Astrocyte (in vitro differentiated cells and primary cell): Measurements from ENCODE around the gene ACOT11. TPM values are rescaled to one million over a fixed set of nuclear protein-coding genes. Genes with fewer than 3 reads are reported as not detected.

Experiments
- DNase-seq: peaks from one replicate; pipeline ENCODE4 v3.0.0-alpha.2; 2010; ENCODE audit warnings: low read depth
- FAIRE-seq: peaks from 2 replicates; lab custom pipeline; 2011; peaks lifted over from hg19 to GRCh38; lab: Jason Lieb, UNC
- H2AFZ ChIP-seq: 2 replicates; pipeline ENCODE4 v1.6.0; 2012; ENCODE audit warnings: low read depth, low read length, inconsistent platforms
- H3K27ac ChIP-seq: 2 replicates; pipeline ENCODE4 v1.5.1; 2011; ENCODE audit warnings: low read depth, low read length, inconsistent platforms
- H3K27me3 ChIP-seq: 2 replicates; pipeline ENCODE4 v1.6.0; 2011; ENCODE audit warnings: low read length, inconsistent platforms; ENCODE audit not compliant: insufficient read depth
- H3K36me3 ChIP-seq: 2 replicates; pipeline ENCODE4 v1.5.1; 2011; ENCODE audit warnings: low read length, inconsistent platforms; ENCODE audit not compliant: insufficient read depth
- H3K4me1 ChIP-seq: 2 replicates; pipeline ENCODE4 v1.5.1; 2011; ENCODE audit warnings: low read length, inconsistent platforms; ENCODE audit not compliant: insufficient read depth
- H3K4me2 ChIP-seq: 2 replicates; pipeline ENCODE4 v1.6.0; 2012; ENCODE audit warnings: low read length, inconsistent platforms
- H3K4me3 ChIP-seq: 2 replicates; pipeline ENCODE4 v1.5.1; 2011; ENCODE audit warnings: low read depth, mild to moderate bottlenecking, low read length, inconsistent platforms; ENCODE audit not compliant: insufficient read depth
- H3K79me2 ChIP-seq: 2 replicates; pipeline ENCODE4 v1.6.0; 2012; ENCODE audit warnings: mild to moderate bottlenecking, low read length, inconsistent platforms; ENCODE audit not compliant: insufficient read depth
- H3K9ac ChIP-seq: 2 replicates; pipeline ENCODE4 v1.6.0; 2012; ENCODE audit warnings: mild to moderate bottlenecking, low read length, inconsistent platforms
- H3K9me3 ChIP-seq: 2 replicates; pipeline ENCODE4 v1.5.1; 2012; ENCODE audit warnings: low read depth, mild to moderate bottlenecking, low read length, inconsistent platforms; ENCODE audit not compliant: insufficient read depth
- H4K20me1 ChIP-seq: 2 replicates; pipeline ENCODE4 v1.6.0; 2012; ENCODE audit warnings: low read length, inconsistent platforms; ENCODE audit not compliant: insufficient read depth
- H3K27ac Mint-ChIP-seq: one replicate; pipeline ENCODE4 v1.8.0; 2021; ENCODE audit warnings: mild to moderate bottlenecking, mixed read lengths; ENCODE audit not compliant: unreplicated experiment
- H3K27me3 Mint-ChIP-seq: one replicate; pipeline ENCODE4 v1.8.0; 2021; ENCODE audit warnings: low read depth, mixed read lengths; ENCODE audit not compliant: unreplicated experiment
- H3K36me3 Mint-ChIP-seq: one replicate; pipeline ENCODE4 v1.8.0; 2021; ENCODE audit warnings: low read depth, mixed read lengths; ENCODE audit not compliant: unreplicated experiment
- H3K4me1 Mint-ChIP-seq: one replicate; pipeline ENCODE4 v1.8.0; 2021; ENCODE audit warnings: low read depth, mixed read lengths; ENCODE audit not compliant: unreplicated experiment
- H3K4me3 Mint-ChIP-seq: one replicate; pipeline ENCODE4 v1.8.0; 2021; ENCODE audit warnings: mild to moderate bottlenecking, moderate library complexity, mixed read lengths; ENCODE audit not compliant: unreplicated experiment
- H3K9me3 Mint-ChIP-seq: one replicate; pipeline ENCODE4 v1.8.0; 2021; ENCODE audit warnings: mild to moderate bottlenecking, mixed read lengths; ENCODE audit not compliant: unreplicated experiment
- EZH2 ChIP-seq: IDR thresholded peaks from 2 replicates; pipeline ENCODE4 v1.6.1; 2012; ENCODE audit warnings: mild to moderate bottlenecking, low read length, inconsistent platforms; ENCODE audit not compliant: insufficient read depth
- total RNA-seq: library from RNA; stranded (reverse); gene quantifications from 2 replicates; pipeline ENCODE4 v1.2.1, GENCODE V29; 2021
- TF ChIP-seq, protein P1 (sequence below): IDR thresholded peaks from 2 replicates; pipeline ENCODE4 v1.5.1; 2011; ENCODE audit warnings: low read depth, mild to moderate bottlenecking, inconsistent platforms, low read length, moderate library complexity; ENCODE audit not compliant: insufficient read depth

The ACOT11 gene
- total RNA-seq, 1 donor from 2014 or later: 1.5 TPM

DNA sequence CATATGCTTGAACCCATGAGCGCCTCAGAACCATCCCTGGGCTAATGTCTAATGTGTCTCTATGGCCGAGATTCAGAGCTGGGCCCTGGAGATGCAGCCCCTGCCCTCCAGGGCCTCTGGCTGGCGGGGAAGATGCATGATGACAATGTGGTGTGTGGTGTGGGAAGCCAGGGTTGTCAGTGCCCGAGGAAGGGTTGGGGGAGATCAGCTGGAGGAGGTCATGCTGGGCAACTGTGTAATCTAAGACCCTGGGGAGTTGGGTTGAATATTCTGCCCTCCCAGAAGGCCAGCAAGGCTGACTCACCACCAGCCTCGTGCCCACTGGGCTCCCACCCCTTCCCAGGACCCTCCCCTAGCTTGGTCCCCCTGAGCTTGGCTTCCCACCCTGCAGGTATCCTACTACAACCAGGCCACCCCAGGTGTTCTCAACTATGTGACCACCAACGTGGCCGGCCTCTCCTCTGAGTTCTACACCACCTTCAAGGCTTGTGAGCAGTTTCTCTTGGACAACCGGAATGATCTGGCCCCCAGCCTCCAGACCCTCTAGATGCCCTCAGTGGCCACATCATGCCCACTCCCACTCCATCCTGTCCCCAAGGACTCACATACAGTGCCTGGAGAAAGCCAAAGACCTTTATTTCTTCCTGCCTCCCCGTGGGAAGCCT lies 60.7 kb downstream of the ACOT11 start:
- H3K27ac ChIP-seq: no peak overlapping the region
- no peak overlapping the region for H2AFZ ChIP-seq
- H3K79me2 ChIP-seq: no peaks in the 10 kb centered on the region
- Mint-ChIP-seq H3K9me3 (no peaks in the 10 kb centered on the region), H3K27me3 (peaks cover 14% of the 10 kb centered on the region), H3K27ac (no peak overlapping the region), H3K4me3 (no peak overlapping the region), H3K4me1 (peaks cover 7% of the 10 kb centered on the region), H3K36me3 (peaks cover 4% of the 10 kb centered on the region)
- H4K20me1 ChIP-seq: no peaks in the 10 kb centered on the region
- TF ChIP-seq EZH2: no peak
- TF ChIP-seq, protein P1, sequence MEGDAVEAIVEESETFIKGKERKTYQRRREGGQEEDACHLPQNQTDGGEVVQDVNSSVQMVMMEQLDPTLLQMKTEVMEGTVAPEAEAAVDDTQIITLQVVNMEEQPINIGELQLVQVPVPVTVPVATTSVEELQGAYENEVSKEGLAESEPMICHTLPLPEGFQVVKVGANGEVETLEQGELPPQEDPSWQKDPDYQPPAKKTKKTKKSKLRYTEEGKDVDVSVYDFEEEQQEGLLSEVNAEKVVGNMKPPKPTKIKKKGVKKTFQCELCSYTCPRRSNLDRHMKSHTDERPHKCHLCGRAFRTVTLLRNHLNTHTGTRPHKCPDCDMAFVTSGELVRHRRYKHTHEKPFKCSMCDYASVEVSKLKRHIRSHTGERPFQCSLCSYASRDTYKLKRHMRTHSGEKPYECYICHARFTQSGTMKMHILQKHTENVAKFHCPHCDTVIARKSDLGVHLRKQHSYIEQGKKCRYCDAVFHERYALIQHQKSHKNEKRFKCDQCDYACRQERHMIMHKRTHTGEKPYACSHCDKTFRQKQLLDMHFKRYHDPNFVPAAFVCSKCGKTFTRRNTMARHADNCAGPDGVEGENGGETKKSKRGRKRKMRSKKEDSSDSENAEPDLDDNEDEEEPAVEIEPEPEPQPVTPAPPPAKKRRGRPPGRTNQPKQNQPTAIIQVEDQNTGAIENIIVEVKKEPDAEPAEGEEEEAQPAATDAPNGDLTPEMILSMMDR: no peak
- no peaks in the 10 kb centered on the region for H3K36me3 ChIP-seq
- DNase-seq: no peak
- H3K4me1 ChIP-seq: no peaks in the 10 kb centered on the region
- no peak overlapping the region for H3K4me2 ChIP-seq
- H3K27me3 ChIP-seq: no peaks in the 10 kb centered on the region
- H3K9me3 ChIP-seq: no peaks in the 10 kb centered on the region
- no peak overlapping the region for H3K4me3 ChIP-seq
- H3K9ac ChIP-seq: no peak overlapping the region
- FAIRE-seq: no peak

DNA sequence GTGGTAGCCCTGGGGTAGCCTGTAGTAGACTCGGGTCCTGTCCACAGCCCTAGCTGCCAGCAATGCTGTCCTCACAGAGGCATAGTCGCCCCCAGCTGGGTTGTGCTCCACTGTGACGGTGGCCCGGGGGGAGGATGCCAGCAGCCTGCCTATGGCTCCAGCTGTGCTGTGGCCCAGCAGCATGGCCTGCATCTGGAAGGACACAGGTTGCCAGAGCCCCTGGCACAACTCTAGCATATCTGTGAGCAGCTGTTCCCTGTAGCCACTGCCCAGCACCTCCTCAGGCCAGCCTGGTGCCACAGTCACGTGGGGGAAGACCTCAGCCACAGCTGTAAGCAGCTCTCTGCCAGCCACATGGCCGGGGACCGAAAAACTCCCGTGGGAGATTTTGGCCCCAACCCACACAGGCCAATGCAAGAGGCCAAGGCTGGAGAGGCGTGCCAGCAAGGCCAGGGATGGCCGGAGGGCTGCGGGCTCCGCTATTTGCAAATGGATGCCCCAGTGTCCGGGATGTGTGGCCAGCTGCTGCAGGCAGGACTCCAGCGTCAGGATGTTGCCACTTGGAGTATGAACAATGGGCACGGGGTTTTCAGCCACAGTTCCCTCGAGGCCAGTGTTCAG lies 61.4 kb downstream of the ACOT11 start:
- Histone ChIP-seq H3K9me3 (no peaks in the 10 kb centered on the region), H3K27ac (no peak overlapping the region), H3K27me3 (no peaks in the 10 kb centered on the region), H2AFZ (no peak overlapping the region), H3K4me3 (no peak overlapping the region), H3K9ac (no peak overlapping the region), H3K4me2 (no peak overlapping the region), H4K20me1 (no peaks in the 10 kb centered on the region), H3K79me2 (no peaks in the 10 kb centered on the region), H3K36me3 (no peaks in the 10 kb centered on the region), H3K4me1 (no peaks in the 10 kb centered on the region)
- peaks cover 2% of the 10 kb centered on the region for H3K36me3 Mint-ChIP-seq
- H3K9me3 Mint-ChIP-seq: no peaks in the 10 kb centered on the region
- DNase-seq (no peak), FAIRE-seq (no peak)
- H3K27ac Mint-ChIP-seq: no peak overlapping the region
- TF ChIP-seq, protein P1: no peak
- no peak for TF ChIP-seq EZH2
- H3K27me3 Mint-ChIP-seq: peaks cover 10% of the 10 kb centered on the region
- no peak overlapping the region for H3K4me3 Mint-ChIP-seq
- peaks cover 10% of the 10 kb centered on the region for H3K4me1 Mint-ChIP-seq

DNA sequence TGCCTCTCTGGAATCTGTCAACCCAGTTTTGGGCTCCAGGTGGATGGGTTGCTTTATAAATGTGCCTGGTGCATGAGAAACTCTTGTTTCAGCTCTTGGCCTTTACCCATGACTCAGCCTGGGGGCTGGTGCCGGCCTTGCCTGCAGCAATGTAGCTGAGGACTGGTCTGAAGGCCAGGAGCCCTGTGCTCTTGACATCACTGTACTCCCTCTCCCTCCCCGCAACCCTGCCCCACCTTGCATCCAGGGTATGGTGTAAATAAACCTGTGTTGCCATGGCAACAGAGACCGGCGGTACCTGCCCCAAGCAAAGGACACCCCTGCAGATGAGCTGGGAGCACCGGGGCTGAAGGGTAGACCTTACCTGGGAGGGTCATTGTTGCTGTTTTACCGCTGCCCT lies 62.0 kb downstream of the ACOT11 start:
- Histone ChIP-seq H3K36me3 (no peaks in the 10 kb centered on the region), H3K4me3 (no peak overlapping the region), H3K4me1 (no peaks in the 10 kb centered on the region), H4K20me1 (no peaks in the 10 kb centered on the region), H3K79me2 (no peaks in the 10 kb centered on the region), H3K4me2 (no peak overlapping the region), H3K9ac (no peak overlapping the region), H3K27ac (no peak overlapping the region), H3K9me3 (no peaks in the 10 kb centered on the region), H3K27me3 (no peaks in the 10 kb centered on the region), H2AFZ (no peak overlapping the region)
- Mint-ChIP-seq H3K27ac (peak overlapping the region; percentile 26), H3K36me3 (peaks cover 2% of the 10 kb centered on the region), H3K27me3 (peaks cover 6% of the 10 kb centered on the region), H3K9me3 (peaks cover 1% of the 10 kb centered on the region), H3K4me1 (peaks cover 10% of the 10 kb centered on the region), H3K4me3 (peak overlapping the region; percentile 27)
- no peak for DNase-seq
- no peak for FAIRE-seq
- TF ChIP-seq, protein P1: no peak
- no peak for TF ChIP-seq EZH2
